OCI-LY1 (cell line): Measurements from ENCODE around the gene KCNIP3.

ENCODE experiments used
- H2AFZ ChIP-seq: fragments of 200-600 bp; sonication (generic), shearing (Covaris generic); 2 replicates; pipeline ENCODE4 v1.6.0; 2014; ENCODE audit warnings: antibody characterized with exemption, mild to moderate bottlenecking, low read length
- H3F3A ChIP-seq: fragments of 200-600 bp; sonication (generic), shearing (Covaris generic); 2 replicates; pipeline ENCODE4 v1.6.0; 2014; ENCODE audit warnings: mild to moderate bottlenecking, antibody characterized with exemption, low read length, moderate library complexity; ENCODE audit not compliant: insufficient read depth
- H3K27ac ChIP-seq: fragments of 200-600 bp; sonication (generic); 2 replicates; pipeline ENCODE4 v1.5.1; 2014; ENCODE audit warnings: low read length, mixed run types, mild to moderate bottlenecking, low read depth; ENCODE audit not compliant: poor library complexity, severe bottlenecking
- H3K27me3 ChIP-seq: fragments of 200-600 bp; sonication (generic); 2 replicates; pipeline ENCODE4 v1.6.0; 2014; ENCODE audit warnings: antibody characterized with exemption, mild to moderate bottlenecking, low read length, moderate library complexity; ENCODE audit not compliant: insufficient read depth
- H3K36me3 ChIP-seq: fragments of 200-600 bp; sonication (generic); 2 replicates; pipeline ENCODE4 v1.6.1; 2014; ENCODE audit warnings: mild to moderate bottlenecking, antibody characterized with exemption, low read length, moderate library complexity, mixed read lengths; ENCODE audit not compliant: insufficient read depth
- H3K4me1 ChIP-seq: fragments of 200-600 bp; sonication (generic); 2 replicates; pipeline ENCODE4 v1.5.1; 2014; ENCODE audit warnings: mild to moderate bottlenecking, low read length, moderate library complexity; ENCODE audit not compliant: insufficient read depth, severe bottlenecking
- H3K4me2 ChIP-seq: fragments of 200-600 bp; sonication (generic), shearing (Covaris generic); 2 replicates; pipeline ENCODE4 v1.6.1; 2014; ENCODE audit warnings: low read length
- H3K4me3 ChIP-seq: fragments of 200-600 bp; sonication (generic); 2 replicates; pipeline ENCODE4 v1.5.1; 2014; ENCODE audit warnings: low read length, low read depth, mild to moderate bottlenecking, mixed read lengths; ENCODE audit not compliant: poor library complexity, severe bottlenecking
- H3K79me2 ChIP-seq: fragments of 200-600 bp; shearing (Covaris generic); 2 replicates; pipeline ENCODE4 v1.6.1; 2016; ENCODE audit warnings: mixed run types, low read length, mixed read lengths; ENCODE audit not compliant: insufficient read depth
- H3K9ac ChIP-seq: fragments of 200-600 bp; sonication (generic), shearing (Covaris generic); 2 replicates; pipeline ENCODE4 v1.6.1; 2014; ENCODE audit warnings: mild to moderate bottlenecking, low read length, mixed read lengths
- H3K9me2 ChIP-seq: fragments of 200-600 bp; sonication (generic), shearing (Covaris generic); 2 replicates; pipeline ENCODE4 v1.6.1; 2014; ENCODE audit warnings: low read depth, mild to moderate bottlenecking, low read length, mixed read lengths
- H3K9me3 ChIP-seq: fragments of 200-600 bp; shearing (Covaris generic); 2 replicates; pipeline ENCODE4 v1.6.1; 2014; ENCODE audit warnings: low read length, mixed read lengths
- H4K20me1 ChIP-seq: fragments of 200-600 bp; sonication (generic), shearing (Covaris generic); 2 replicates; pipeline ENCODE4 v1.6.0; 2016; ENCODE audit warnings: mild to moderate bottlenecking, low read length; ENCODE audit not compliant: insufficient read depth
- CTCF ChIP-seq: fragments of 200-600 bp; sonication (generic), shearing (Covaris generic); IDR thresholded peaks from 2 replicates; pipeline ENCODE4 v1.5.1; 2017; ENCODE audit warnings: mild to moderate bottlenecking, antibody characterized with exemption, low read length, moderate library complexity, mixed read lengths
- EZH2 ChIP-seq: fragments of 200-600 bp; sonication (generic), shearing (Covaris generic); IDR thresholded peaks from 2 replicates; pipeline ENCODE4 v1.8.0; 2017; ENCODE audit warnings: borderline replicate concordance, mixed run types, mild to moderate bottlenecking, antibody characterized with exemption, low read length, moderate library complexity, mixed read lengths

Gene KCNIP3

GRCh38 chr2:95325026-95325425, 27.9 kb downstream of the KCNIP3 start:
- H3K27me3 ChIP-seq = no peaks in the 10 kb centered on the region
- H3K9ac ChIP-seq = no peak overlapping the region
- H3K9me3 ChIP-seq = no peaks in the 10 kb centered on the region
- H3F3A ChIP-seq = no peaks in the 10 kb centered on the region
- H4K20me1 ChIP-seq = no peaks in the 10 kb centered on the region
- no peaks in the 10 kb centered on the region for H3K36me3 ChIP-seq
- H2AFZ ChIP-seq = no peak overlapping the region
- H3K4me3 ChIP-seq = no peak overlapping the region
- no peak overlapping the region for H3K27ac ChIP-seq
- TF ChIP-seq CTCF (no peak), EZH2 (no peak)
- H3K4me1 ChIP-seq = no peaks in the 10 kb centered on the region
- H3K4me2 ChIP-seq = no peak overlapping the region
- H3K79me2 ChIP-seq = no peaks in the 10 kb centered on the region
- H3K9me2 ChIP-seq = no peaks in the 10 kb centered on the region

GRCh38 chr2:95325590-95326432, 28.7 kb downstream of the KCNIP3 start:
- no peaks in the 10 kb centered on the region for H3K4me1 ChIP-seq
- no peaks in the 10 kb centered on the region for H3K36me3 ChIP-seq
- no peak overlapping the region for H3K4me2 ChIP-seq
- no peaks in the 10 kb centered on the region for H3K9me2 ChIP-seq
- no peak overlapping the region for H3K27ac ChIP-seq
- no peaks in the 10 kb centered on the region for H3K27me3 ChIP-seq
- H3K9ac ChIP-seq = no peak overlapping the region
- H3K79me2 ChIP-seq = no peaks in the 10 kb centered on the region
- H3F3A ChIP-seq = no peaks in the 10 kb centered on the region
- no peaks in the 10 kb centered on the region for H3K9me3 ChIP-seq
- H2AFZ ChIP-seq = no peak overlapping the region
- no peak overlapping the region for H3K4me3 ChIP-seq
- TF ChIP-seq CTCF (no peak), EZH2 (no peak)
- H4K20me1 ChIP-seq = no peaks in the 10 kb centered on the region

GRCh38 chr2:95326433-95327140, 29.4 kb downstream of the KCNIP3 start:
- no peaks in the 10 kb centered on the region for H4K20me1 ChIP-seq
- H3K36me3 ChIP-seq = no peaks in the 10 kb centered on the region
- no peak overlapping the region for H3K4me3 ChIP-seq

More at GRCh38 chr2:95326433-95327140, 29.4 kb downstream of the KCNIP3 start:
- no peak overlapping the region for H2AFZ ChIP-seq
- no peaks in the 10 kb centered on the region for H3K4me1 ChIP-seq
- H3K4me2 ChIP-seq = no peak overlapping the region
- no peaks in the 10 kb centered on the region for H3F3A ChIP-seq
- no peaks in the 10 kb centered on the region for H3K9me3 ChIP-seq
- no peaks in the 10 kb centered on the region for H3K79me2 ChIP-seq
- H3K27me3 ChIP-seq = no peaks in the 10 kb centered on the region
- TF ChIP-seq EZH2 (no peak), CTCF (no peak)
- H3K27ac ChIP-seq = no peak overlapping the region
- no peaks in the 10 kb centered on the region for H3K9me2 ChIP-seq
- H3K9ac ChIP-seq = no peak overlapping the region
